H9 (cell line): ENCODE results near the gene SLC9A9. TPM values are rescaled to one million over a fixed set of nuclear protein-coding genes. Genes with fewer than 3 reads are reported as not detected.

Source experiments
- DNase-seq: peaks from one replicate; pipeline ENCODE4 v3.0.0-alpha.2; 2017
- H2AFZ ChIP-seq: one replicate; pipeline ENCODE4 v1.6.1; 2013; ENCODE audit warnings: mild to moderate bottlenecking, low read length, control low read depth, moderate library complexity
- H2AK5ac ChIP-seq: 2 replicates; pipeline ENCODE4 v1.6.1; 2013; ENCODE audit warnings: low read length, control low read depth, mixed read lengths; ENCODE audit not compliant: insufficient read length
- H2BK120ac ChIP-seq: one replicate; pipeline ENCODE4 v1.6.1; 2013; ENCODE audit warnings: low read depth, mild to moderate bottlenecking, low read length, control low read depth, inconsistent platforms; ENCODE audit not compliant: poor library complexity, severe bottlenecking
- H2BK12ac ChIP-seq: 2 replicates; pipeline ENCODE4 v1.6.1; 2013; ENCODE audit warnings: low read length, control low read depth, mixed read lengths, low read depth; ENCODE audit not compliant: insufficient read length
- H2BK15ac ChIP-seq: 2 replicates; pipeline ENCODE4 v1.6.1; 2013; ENCODE audit warnings: low read depth, low read length, control low read depth
- H2BK20ac ChIP-seq: one replicate; pipeline ENCODE4 v1.6.1; 2013; ENCODE audit warnings: low read depth, mild to moderate bottlenecking, low read length, control low read depth, inconsistent platforms; ENCODE audit not compliant: poor library complexity, severe bottlenecking
- H2BK5ac ChIP-seq: 2 replicates; pipeline ENCODE4 v1.6.1; 2013; ENCODE audit warnings: low read length, control low read depth, mixed read lengths; ENCODE audit not compliant: insufficient read length
- H3K14ac ChIP-seq: 2 replicates; pipeline ENCODE4 v1.6.1; 2013; ENCODE audit warnings: low read length, control low read depth; ENCODE audit not compliant: insufficient read depth
- H3K18ac ChIP-seq: 2 replicates; pipeline ENCODE4 v1.6.1; 2013; ENCODE audit warnings: low read depth, mild to moderate bottlenecking, mixed read lengths, low read length, control low read depth; ENCODE audit not compliant: insufficient read length
- H3K23ac ChIP-seq: 2 replicates; pipeline ENCODE4 v1.6.1; 2013; ENCODE audit warnings: low read length, control low read depth, mixed read lengths, low read depth; ENCODE audit not compliant: insufficient read length
- H3K23me2 ChIP-seq: 2 replicates; pipeline ENCODE4 v1.6.1; 2013; ENCODE audit warnings: low read depth, mild to moderate bottlenecking, mixed read lengths, low read length, control low read depth; ENCODE audit not compliant: insufficient read length, poor library complexity, severe bottlenecking
- H3K27ac ChIP-seq: 2 replicates; pipeline ENCODE4 v1.5.1; 2013; ENCODE audit warnings: low read length, control low read depth, mixed read lengths, low read depth; ENCODE audit not compliant: insufficient read length
- H3K27me3 ChIP-seq: 2 replicates; pipeline ENCODE4 v1.6.1; 2013; ENCODE audit warnings: low read length, control low read depth, inconsistent platforms; ENCODE audit not compliant: insufficient read depth
- H3K4ac ChIP-seq: 2 replicates; pipeline ENCODE4 v1.6.1; 2013; ENCODE audit warnings: low read depth, mild to moderate bottlenecking, control low read depth, inconsistent platforms, low read length, moderate library complexity
- H3K4me1 ChIP-seq: 2 replicates; pipeline ENCODE4 v1.6.1; 2013; ENCODE audit warnings: low read length, control low read depth, inconsistent platforms; ENCODE audit not compliant: insufficient read depth
- H3K4me2 ChIP-seq: 2 replicates; pipeline ENCODE4 v1.6.1; 2013; ENCODE audit warnings: low read length, control low read depth, mixed read lengths; ENCODE audit not compliant: insufficient read length, insufficient read depth
- H3K56ac ChIP-seq: 2 replicates; pipeline ENCODE4 v1.6.1; 2013; ENCODE audit warnings: low read depth, mild to moderate bottlenecking, mixed read lengths, low read length, control low read depth; ENCODE audit not compliant: insufficient read length
- H3K79me1 ChIP-seq: 2 replicates; pipeline ENCODE4 v1.6.1; 2013; ENCODE audit warnings: low read depth, mild to moderate bottlenecking, moderate library complexity, low read length, control low read depth, inconsistent platforms; ENCODE audit not compliant: insufficient read depth, poor library complexity, severe bottlenecking
- H3K79me2 ChIP-seq: 2 replicates; pipeline ENCODE4 v1.6.1; 2013; ENCODE audit warnings: low read length, control low read depth, inconsistent platforms; ENCODE audit not compliant: insufficient read depth
- H3K9ac ChIP-seq: 2 replicates; pipeline ENCODE4 v1.6.1; 2013; ENCODE audit warnings: low read length, control low read depth, mixed read lengths; ENCODE audit not compliant: insufficient read length; ENCODE audit errors: extremely low read depth
- H3K9me3 ChIP-seq: one replicate; pipeline ENCODE4 v1.6.1; 2013; ENCODE audit warnings: low read depth, low read length, inconsistent platforms; ENCODE audit not compliant: control insufficient read depth
- H3T11ph ChIP-seq: one replicate; pipeline ENCODE4 v1.6.1; 2013; ENCODE audit warnings: mild to moderate bottlenecking, low read length, control low read depth, inconsistent platforms
- H4K20me1 ChIP-seq: one replicate; pipeline ENCODE4 v1.6.1; 2013; ENCODE audit not compliant: control insufficient read depth, insufficient read length, insufficient read depth
- H4K5ac ChIP-seq: 2 replicates; pipeline ENCODE4 v1.6.1; 2013; ENCODE audit warnings: low read depth, mild to moderate bottlenecking, mixed read lengths, low read length, control low read depth; ENCODE audit not compliant: insufficient read length
- H4K8ac ChIP-seq: replicated peaks from 2 replicates; pipeline ENCODE4 v1.6.1; 2013; ENCODE audit warnings: low read length, control low read depth, mixed read lengths, low read depth; ENCODE audit not compliant: insufficient read length
- H4K91ac ChIP-seq: 2 replicates; pipeline ENCODE4 v1.6.1; 2013; ENCODE audit warnings: low read depth, mild to moderate bottlenecking, moderate library complexity, mixed read lengths, low read length, control low read depth; ENCODE audit not compliant: insufficient read length
- H3K27ac Mint-ChIP-seq, 3 experiments: 2 replicates in 2 of 3; 3 replicates in 1 of 3; pipeline ENCODE4 v1.8.0; 2020 to 2021; ENCODE audit warnings: mixed read lengths in 3 of 3, mild to moderate bottlenecking in 1 of 3, moderate library complexity in 1 of 3
- H3K27me3 Mint-ChIP-seq: 2 replicates; pipeline ENCODE4 v1.8.0; 2021; ENCODE audit warnings: low read depth, mild to moderate bottlenecking, moderate library complexity, mixed read lengths
- H3K36me3 Mint-ChIP-seq, 3 experiments: 2 replicates in 2 of 3; 3 replicates in 1 of 3; pipeline ENCODE4 v1.8.0; 2020 to 2021; ENCODE audit warnings: low read depth in 3 of 3, mixed read lengths in 3 of 3; ENCODE audit not compliant: insufficient read depth in 1 of 3
- H3K4me1 Mint-ChIP-seq, 2 experiments: 2 replicates each; pipeline ENCODE4 v1.8.0; 2020; ENCODE audit warnings: mixed read lengths in 2 of 2
- H3K4me3 Mint-ChIP-seq, 2 experiments: 2 replicates in 1 of 2; 3 replicates in 1 of 2; pipeline ENCODE4 v1.8.0; 2020 to 2021; ENCODE audit warnings: mild to moderate bottlenecking in 2 of 2, mixed read lengths in 2 of 2, moderate library complexity in 1 of 2
- H3K9me3 Mint-ChIP-seq, 2 experiments: 2 replicates in 1 of 2; 3 replicates in 1 of 2; pipeline ENCODE4 v1.8.0; 2020; ENCODE audit warnings: mild to moderate bottlenecking in 2 of 2, mixed read lengths in 2 of 2, moderate library complexity in 1 of 2
- WGBS: extraction: QIAGEN DNeasy Blood & Tissue Kit; methylation state at CpG from one replicate; pipeline ENCODE4 v1.1.7; 2013; ENCODE audit warnings: missing lambda C conversion rate, low lambda C conversion rate, mixed read lengths; ENCODE audit not compliant: insufficient read length; ENCODE audit errors: extremely low coverage; 5-methylcytosine and 5-hydroxymethylcytosine counted together
- total RNA-seq: library from RNA; stranded (reverse); gene quantifications from 2 replicates; pipeline ENCODE4 v1.2.1, GENCODE V29; 2021
- TF ChIP-seq, protein P1 (sequence below): fragments of 200-600 bp; sonication (generic); conservative IDR thresholded peaks from 3 replicates; pipeline ENCODE4 v1.8.0; 2021; ENCODE audit warnings: antibody characterized with exemption, mild to moderate bottlenecking

The SLC9A9 gene
- total RNA-seq, 1 experiment from 2014 or later: 0.35 TPM

DNA sequence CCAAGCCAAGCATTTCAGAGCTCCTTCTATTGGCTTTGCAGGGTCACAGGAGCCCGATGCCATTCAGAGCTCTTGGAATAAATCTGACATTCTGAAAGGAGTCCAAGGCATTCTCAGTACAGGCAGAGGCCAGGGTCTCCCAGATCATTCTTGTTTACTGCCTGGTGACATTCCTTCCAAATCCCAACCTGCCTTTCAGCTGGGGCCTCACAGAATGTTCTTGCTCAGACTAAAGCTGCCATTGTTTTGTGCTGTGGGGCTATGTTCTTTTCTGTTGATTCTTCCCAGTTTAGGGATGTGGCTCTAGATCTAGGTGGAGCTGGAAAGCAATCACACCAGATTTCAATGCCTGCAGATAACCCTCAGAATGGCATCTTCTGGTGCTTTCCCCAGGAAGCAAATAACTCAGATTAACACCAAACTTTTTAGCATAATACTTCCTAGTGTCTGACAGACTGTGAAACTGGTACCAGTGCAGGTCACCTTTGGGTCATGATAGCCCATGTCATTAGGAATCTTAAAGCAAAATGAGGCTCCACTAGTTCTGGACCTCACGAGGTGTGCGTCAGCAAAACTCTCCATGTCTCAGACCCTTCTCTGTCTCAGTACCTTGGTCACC lies 561.8 kb downstream of the SLC9A9 start:
- no peak overlapping the region for H3K23ac ChIP-seq
- Mint-ChIP-seq H3K36me3 (no peaks in the 10 kb centered on the region), H3K4me3 (no peak overlapping the region), H3K27ac (no peak overlapping the region), H3K9me3 (no peaks in the 10 kb centered on the region), H3K27me3 (no peaks in the 10 kb centered on the region), H3K4me1 (no peaks in the 10 kb centered on the region)
- no peak overlapping the region for H4K5ac ChIP-seq
- no peak overlapping the region for H2AFZ ChIP-seq
- no peak overlapping the region for H3K9ac ChIP-seq
- H3K4me2 ChIP-seq: no peak overlapping the region
- H2BK120ac ChIP-seq: no peak overlapping the region
- H3K79me2 ChIP-seq: no peaks in the 10 kb centered on the region
- H4K91ac ChIP-seq: no peak overlapping the region
- TF ChIP-seq, protein P1, sequence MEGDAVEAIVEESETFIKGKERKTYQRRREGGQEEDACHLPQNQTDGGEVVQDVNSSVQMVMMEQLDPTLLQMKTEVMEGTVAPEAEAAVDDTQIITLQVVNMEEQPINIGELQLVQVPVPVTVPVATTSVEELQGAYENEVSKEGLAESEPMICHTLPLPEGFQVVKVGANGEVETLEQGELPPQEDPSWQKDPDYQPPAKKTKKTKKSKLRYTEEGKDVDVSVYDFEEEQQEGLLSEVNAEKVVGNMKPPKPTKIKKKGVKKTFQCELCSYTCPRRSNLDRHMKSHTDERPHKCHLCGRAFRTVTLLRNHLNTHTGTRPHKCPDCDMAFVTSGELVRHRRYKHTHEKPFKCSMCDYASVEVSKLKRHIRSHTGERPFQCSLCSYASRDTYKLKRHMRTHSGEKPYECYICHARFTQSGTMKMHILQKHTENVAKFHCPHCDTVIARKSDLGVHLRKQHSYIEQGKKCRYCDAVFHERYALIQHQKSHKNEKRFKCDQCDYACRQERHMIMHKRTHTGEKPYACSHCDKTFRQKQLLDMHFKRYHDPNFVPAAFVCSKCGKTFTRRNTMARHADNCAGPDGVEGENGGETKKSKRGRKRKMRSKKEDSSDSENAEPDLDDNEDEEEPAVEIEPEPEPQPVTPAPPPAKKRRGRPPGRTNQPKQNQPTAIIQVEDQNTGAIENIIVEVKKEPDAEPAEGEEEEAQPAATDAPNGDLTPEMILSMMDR: no peak
- no peak overlapping the region for H2BK12ac ChIP-seq
- no peaks in the 10 kb centered on the region for H3K79me1 ChIP-seq
- H3K9me3 ChIP-seq: no peaks in the 10 kb centered on the region
- no peak overlapping the region for H3T11ph ChIP-seq
- no CpG with 5 or more reads among the region's 3 CpGs for WGBS
- H2BK5ac ChIP-seq: no peak overlapping the region
- H3K27ac ChIP-seq: no peak overlapping the region
- H3K56ac ChIP-seq: no peak overlapping the region
- no peak overlapping the region for H3K18ac ChIP-seq
- H3K4me1 ChIP-seq: no peaks in the 10 kb centered on the region
- H3K23me2 ChIP-seq: no peaks in the 10 kb centered on the region
- no peak overlapping the region for H2AK5ac ChIP-seq
- no peaks in the 10 kb centered on the region for H3K27me3 ChIP-seq
- H2BK15ac ChIP-seq: no peak overlapping the region; the same call in 1 of the 2 replicates
- H3K14ac ChIP-seq: no peak overlapping the region
- no peaks in the 10 kb centered on the region for H4K20me1 ChIP-seq
- DNase-seq: no peak
- H4K8ac ChIP-seq: no peak overlapping the region
- H3K4ac ChIP-seq: no peak overlapping the region
- H2BK20ac ChIP-seq: no peak overlapping the region
